GM13976 (cell line): ENCODE data around the gene AHDC1.

ENCODE experiments used
- DNase-seq: peaks from one replicate; pipeline ENCODE4 v3.0.0; 2012; ENCODE audit warnings: low spot score
- in situ Hi-C: fragments of 300-500 bp; cut with MboI; formaldehyde crosslinking; loops from one replicate; pipeline ENCODE4 v1.12.0; 2022; ENCODE audit warnings: low sequenced_read_pairs, mixed read lengths, inconsistent platforms; ENCODE audit not compliant: unreplicated experiment
- TF ChIP-seq, protein P1 (sequence below): IDR thresholded peaks from 2 replicates; pipeline ENCODE4 v1.5.1; 2012; ENCODE audit warnings: borderline replicate concordance, mild to moderate bottlenecking; ENCODE audit not compliant: insufficient read depth; ENCODE audit errors: extremely low read depth, missing control alignments, control extremely low read depth

Gene AHDC1

GRCh38 chr1:27522432-27523336 is 81.3 kb downstream of the AHDC1 start:
- in situ Hi-C loops, result no loop called here
- TF ChIP-seq, protein P1, sequence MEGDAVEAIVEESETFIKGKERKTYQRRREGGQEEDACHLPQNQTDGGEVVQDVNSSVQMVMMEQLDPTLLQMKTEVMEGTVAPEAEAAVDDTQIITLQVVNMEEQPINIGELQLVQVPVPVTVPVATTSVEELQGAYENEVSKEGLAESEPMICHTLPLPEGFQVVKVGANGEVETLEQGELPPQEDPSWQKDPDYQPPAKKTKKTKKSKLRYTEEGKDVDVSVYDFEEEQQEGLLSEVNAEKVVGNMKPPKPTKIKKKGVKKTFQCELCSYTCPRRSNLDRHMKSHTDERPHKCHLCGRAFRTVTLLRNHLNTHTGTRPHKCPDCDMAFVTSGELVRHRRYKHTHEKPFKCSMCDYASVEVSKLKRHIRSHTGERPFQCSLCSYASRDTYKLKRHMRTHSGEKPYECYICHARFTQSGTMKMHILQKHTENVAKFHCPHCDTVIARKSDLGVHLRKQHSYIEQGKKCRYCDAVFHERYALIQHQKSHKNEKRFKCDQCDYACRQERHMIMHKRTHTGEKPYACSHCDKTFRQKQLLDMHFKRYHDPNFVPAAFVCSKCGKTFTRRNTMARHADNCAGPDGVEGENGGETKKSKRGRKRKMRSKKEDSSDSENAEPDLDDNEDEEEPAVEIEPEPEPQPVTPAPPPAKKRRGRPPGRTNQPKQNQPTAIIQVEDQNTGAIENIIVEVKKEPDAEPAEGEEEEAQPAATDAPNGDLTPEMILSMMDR, result no peak
- no peak for DNase-seq

DNA sequence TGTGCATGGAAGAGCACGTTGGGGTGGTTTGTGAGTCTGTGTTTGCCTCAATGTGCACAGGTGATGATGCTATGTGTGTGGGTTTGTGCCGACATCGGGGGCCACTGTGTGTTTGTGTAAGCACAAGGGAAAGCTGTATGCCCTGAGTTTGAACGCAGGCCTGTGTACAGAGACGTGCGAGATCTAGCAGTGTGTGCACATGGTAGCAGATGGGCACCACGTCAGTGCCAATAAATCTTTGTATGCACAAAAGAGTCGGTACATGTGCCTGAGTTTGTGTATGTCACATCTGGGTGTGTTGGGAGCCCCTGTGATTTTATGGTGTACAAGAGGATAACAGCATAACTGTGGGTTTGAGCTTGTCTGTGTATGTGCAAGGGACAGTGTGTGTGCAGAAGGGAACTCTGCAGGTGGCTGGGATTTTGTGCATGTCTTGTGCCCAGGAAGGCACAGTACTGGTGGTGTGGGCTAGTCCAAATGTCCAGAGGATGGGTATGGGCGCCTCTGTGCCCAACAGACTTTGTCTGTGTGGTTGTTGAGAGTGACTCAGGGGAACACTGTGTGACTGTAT is 82.0 kb downstream of the AHDC1 start:
- TF ChIP-seq, protein P1, result no peak
- in situ Hi-C loops, result no loop called here
- no peak for DNase-seq

DNA sequence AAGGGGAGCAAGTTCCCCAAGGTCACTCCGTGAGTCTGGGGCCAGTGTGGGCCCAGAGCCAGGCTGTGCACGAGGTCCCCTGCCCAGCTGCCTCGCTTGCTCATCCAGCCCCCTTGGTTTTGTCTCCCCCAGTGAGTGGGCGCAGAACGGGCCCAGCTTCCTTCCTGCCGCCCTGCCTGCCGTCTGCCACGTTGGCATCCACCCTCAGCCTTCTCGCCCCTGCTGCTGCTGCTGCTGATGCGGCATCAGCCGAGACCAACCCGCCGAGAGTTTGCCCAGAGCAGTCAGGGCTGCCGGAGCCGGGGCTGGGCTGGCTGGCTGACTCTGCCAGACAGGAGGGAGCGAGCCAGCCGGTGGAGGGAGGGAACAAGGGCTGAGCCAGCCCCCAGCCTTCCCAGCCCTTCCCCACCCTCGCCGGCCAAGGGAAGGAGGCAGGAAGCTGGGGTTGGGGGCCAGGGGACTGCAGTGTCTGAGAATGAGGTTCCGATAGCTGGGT is 82.6 kb downstream of the AHDC1 start:
- DNase-seq, result no peak
- TF ChIP-seq, protein P1, result no peak
- in situ Hi-C loops, result no loop called here

DNA sequence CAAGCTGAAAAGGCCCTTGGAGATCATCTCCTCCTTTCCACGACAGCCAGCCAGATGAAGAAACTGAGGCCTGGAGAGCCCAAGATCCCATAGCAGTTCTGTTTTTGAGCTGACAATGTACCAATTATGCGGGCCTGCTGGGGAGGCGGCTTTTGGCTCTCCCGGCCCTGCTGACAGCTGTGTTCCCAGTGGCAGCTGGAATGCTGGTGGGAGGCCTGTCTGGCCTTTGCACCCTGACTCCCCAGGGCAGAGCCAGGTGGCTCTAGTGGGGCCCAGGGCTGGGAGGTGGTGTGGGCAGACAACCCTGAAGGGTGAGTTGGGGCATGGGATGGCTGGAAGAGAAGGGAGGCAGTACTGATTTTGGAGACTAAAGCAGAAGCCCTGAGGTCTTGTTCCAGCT is 83.3 kb downstream of the AHDC1 start:
- TF ChIP-seq, protein P1, result no peak
- DNase-seq, result no peak
- in situ Hi-C loops, result no loop called here

DNA sequence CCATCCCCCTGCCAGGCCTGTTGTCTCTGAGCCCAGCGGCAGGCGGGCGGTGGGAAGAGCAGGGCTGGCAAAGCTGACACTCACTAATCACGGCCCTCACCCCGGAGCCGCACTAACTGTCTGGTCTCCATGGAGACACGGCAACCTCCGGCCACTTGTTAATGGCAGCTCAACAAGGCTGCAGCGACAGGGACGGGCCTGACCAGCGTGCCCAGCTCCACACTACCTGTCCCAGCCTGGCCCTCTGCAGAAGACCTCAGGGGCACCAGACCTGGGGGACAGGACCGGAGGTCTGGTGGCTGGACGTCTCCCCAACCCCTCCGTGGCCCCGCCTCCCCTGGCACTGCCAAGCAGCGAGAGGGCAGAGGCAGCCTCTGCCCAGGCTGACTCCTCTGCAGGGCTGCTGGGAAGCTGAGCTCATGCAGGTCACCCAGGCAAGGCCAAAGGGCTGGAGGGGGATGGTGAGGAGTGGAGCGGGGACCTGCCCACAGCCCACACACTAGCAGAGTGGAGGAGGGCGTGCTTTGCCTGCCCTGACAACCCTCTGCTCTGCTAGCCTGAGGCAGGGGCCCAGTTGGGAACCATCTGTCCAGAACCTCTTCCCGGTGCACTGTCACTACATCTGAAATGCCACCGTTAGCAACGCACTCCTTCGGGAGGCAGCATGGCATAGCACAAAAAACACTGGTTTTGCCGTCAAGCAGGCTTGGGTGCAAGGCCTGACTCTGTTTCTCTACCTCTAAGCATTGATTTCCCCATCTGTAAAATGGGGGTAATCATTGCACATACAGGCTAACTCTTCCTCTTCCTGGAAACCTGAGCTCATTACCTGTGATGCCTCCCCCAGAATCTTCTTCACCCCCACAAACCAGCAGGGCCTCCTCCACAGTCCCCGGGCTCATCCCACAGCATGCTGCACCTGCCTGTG is 84.3 kb downstream of the AHDC1 start:
- no peak for DNase-seq
- in situ Hi-C loops, result no loop called here
- TF ChIP-seq, protein P1, result no peak

DNA sequence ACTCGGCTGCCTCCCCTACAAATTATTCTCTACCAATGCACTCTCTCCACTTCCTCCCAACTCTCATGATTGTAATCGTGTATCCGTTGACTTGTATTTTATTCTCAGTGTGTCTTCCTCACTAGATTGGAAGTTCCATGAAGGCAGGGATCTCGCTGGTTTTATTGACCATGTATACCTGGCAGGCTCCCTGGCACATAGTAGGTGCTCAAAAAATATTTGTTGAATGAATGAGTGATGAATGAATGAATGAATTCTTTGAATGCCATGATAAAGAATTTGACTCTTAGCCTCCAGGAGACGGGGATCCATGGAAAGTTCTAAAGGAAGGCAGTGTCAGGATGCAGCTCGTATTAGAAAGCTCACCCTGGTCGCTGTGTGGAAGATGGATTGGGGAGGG is 85.1 kb downstream of the AHDC1 start:
- TF ChIP-seq, protein P1, result no peak
- DNase-seq, result no peak
- in situ Hi-C loops, result no loop called here
